ENCODE results near the gene EDN2. TPM values are rescaled to one million over a fixed set of nuclear protein-coding genes. Genes with fewer than 3 reads are reported as not detected.

EDN2 gene
- total RNA-seq, 1 donor from 2014 or later = 3.5 TPM

DNA sequence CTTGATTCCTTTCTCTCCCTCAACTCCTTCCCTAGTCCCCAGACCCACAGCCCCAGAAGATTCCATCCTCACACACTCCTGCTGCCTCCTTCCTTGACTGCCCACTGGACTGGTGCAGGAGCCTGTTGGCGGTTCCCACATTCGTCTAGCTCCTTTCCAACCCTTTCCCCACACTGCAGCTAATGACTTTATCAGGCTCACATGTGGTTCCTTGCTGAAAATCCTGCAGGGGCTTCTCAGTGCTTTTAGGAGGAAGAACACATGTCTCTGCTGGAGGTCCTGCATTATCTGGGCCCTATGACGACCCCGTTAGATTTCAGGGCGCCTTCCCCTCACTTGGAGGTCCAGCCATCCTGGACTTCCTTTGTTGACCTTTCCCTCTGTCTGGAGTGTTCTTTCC is 50.2 kb downstream of the EDN2 start:
- H3K27ac Mint-ChIP-seq = peak overlapping the region; percentile 98
- no peak for DNase-seq (ENCODE audit: low spot score in 2 of 2, unreplicated experiment in 2 of 2)
- TF ChIP-seq, protein P1, sequence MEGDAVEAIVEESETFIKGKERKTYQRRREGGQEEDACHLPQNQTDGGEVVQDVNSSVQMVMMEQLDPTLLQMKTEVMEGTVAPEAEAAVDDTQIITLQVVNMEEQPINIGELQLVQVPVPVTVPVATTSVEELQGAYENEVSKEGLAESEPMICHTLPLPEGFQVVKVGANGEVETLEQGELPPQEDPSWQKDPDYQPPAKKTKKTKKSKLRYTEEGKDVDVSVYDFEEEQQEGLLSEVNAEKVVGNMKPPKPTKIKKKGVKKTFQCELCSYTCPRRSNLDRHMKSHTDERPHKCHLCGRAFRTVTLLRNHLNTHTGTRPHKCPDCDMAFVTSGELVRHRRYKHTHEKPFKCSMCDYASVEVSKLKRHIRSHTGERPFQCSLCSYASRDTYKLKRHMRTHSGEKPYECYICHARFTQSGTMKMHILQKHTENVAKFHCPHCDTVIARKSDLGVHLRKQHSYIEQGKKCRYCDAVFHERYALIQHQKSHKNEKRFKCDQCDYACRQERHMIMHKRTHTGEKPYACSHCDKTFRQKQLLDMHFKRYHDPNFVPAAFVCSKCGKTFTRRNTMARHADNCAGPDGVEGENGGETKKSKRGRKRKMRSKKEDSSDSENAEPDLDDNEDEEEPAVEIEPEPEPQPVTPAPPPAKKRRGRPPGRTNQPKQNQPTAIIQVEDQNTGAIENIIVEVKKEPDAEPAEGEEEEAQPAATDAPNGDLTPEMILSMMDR (IDR thresholded peaks at IDR 0.05; ENCODE audit: unreplicated experiment) = no peak
- no peak overlapping the region for H3K4me3 Mint-ChIP-seq
- H3K4me1 Mint-ChIP-seq = peaks cover 78% of the 10 kb centered on the region
- no peaks in the 10 kb centered on the region for H3K9me3 Mint-ChIP-seq
- no peaks in the 10 kb centered on the region for H3K27me3 Mint-ChIP-seq (ENCODE audit: low read depth)
- H3K36me3 Mint-ChIP-seq = no peaks in the 10 kb centered on the region

GRCh38 chr1:41433501-41433900 is 51.0 kb downstream of the EDN2 start:
- TF ChIP-seq, protein P1 (IDR thresholded peaks at IDR 0.05; ENCODE audit: unreplicated experiment) = no peak
- Mint-ChIP-seq H3K9me3 (no peaks in the 10 kb centered on the region), H3K4me3 (no peak overlapping the region), H3K36me3 (no peaks in the 10 kb centered on the region), H3K27me3 (ENCODE audit: low read depth) (no peaks in the 10 kb centered on the region), H3K27ac (no peak overlapping the region), H3K4me1 (peaks cover 81% of the 10 kb centered on the region)
- no peak for DNase-seq (ENCODE audit: low spot score in 2 of 2, unreplicated experiment in 2 of 2)

DNA sequence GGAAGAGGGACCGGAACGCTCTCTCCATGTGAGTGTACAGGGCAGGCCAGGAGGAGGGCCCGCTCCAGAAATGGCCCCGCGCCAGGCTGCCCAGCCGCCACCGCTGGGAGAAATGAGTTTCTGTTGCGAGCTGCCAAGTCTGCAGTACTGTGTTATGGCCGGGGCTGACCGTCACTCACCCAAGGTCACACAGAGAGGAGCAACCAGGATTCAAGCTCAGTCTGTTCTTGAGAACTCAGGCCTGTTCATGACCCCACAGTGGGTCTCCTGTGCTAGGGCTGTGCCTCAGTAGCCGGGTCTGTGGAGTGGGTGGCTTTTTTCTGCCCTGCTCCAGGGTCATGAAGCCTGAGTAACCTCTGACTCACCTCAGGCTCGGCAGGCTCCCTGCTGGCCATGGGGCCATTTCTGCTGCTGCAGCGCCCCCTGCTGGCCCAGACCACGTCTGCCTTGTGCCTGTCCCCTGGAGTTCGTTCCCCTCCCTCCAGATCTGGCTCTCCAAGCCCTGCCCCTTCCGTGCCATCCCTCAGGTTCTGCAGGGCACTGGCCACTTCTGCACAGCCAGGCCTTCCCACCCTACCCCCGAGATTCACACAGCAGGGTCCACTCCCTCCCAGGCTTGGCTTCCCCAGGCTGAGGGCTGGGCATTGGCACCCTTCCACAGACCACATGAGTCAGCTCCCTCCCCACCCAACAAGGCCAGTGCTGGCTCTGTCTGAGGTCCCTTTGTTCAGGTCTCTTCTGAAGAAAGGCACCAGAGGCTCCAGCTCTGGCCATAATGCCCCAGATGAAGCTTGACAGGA is 51.8 kb downstream of the EDN2 start:
- Mint-ChIP-seq H3K36me3 (no peaks in the 10 kb centered on the region), H3K4me1 (peaks cover 84% of the 10 kb centered on the region), H3K27ac (peak overlapping the region; percentile 91), H3K9me3 (no peaks in the 10 kb centered on the region), H3K27me3 (ENCODE audit: low read depth) (no peaks in the 10 kb centered on the region), H3K4me3 (no peak overlapping the region)
- TF ChIP-seq, protein P1 (IDR thresholded peaks at IDR 0.05; ENCODE audit: unreplicated experiment) = peak; percentile 92
- DNase-seq (ENCODE audit: low spot score in 2 of 2, unreplicated experiment in 2 of 2) = peak; percentile 54 to 82

GRCh38 chr1:41431490-41432350 is 52.8 kb downstream of the EDN2 start:
- Mint-ChIP-seq H3K9me3 (no peaks in the 10 kb centered on the region), H3K36me3 (no peaks in the 10 kb centered on the region), H3K4me1 (peaks cover 87% of the 10 kb centered on the region), H3K27ac (peak overlapping the region; percentile 80), H3K4me3 (no peak overlapping the region), H3K27me3 (ENCODE audit: low read depth) (no peaks in the 10 kb centered on the region)
- DNase-seq (ENCODE audit: low spot score in 2 of 2, unreplicated experiment in 2 of 2) = peak; percentile 50 to 56
- TF ChIP-seq, protein P1 (IDR thresholded peaks at IDR 0.05; ENCODE audit: unreplicated experiment) = no peak

GRCh38 chr1:41430582-41430981 is 53.9 kb downstream of the EDN2 start:
- Mint-ChIP-seq H3K4me3 (no peak overlapping the region), H3K9me3 (no peaks in the 10 kb centered on the region), H3K27me3 (ENCODE audit: low read depth) (no peaks in the 10 kb centered on the region), H3K36me3 (no peaks in the 10 kb centered on the region), H3K4me1 (peaks cover 76% of the 10 kb centered on the region), H3K27ac (no peak overlapping the region)
- TF ChIP-seq, protein P1 (IDR thresholded peaks at IDR 0.05; ENCODE audit: unreplicated experiment) = no peak
- no peak for DNase-seq (ENCODE audit: low spot score in 2 of 2, unreplicated experiment in 2 of 2)

Data from mesothelial cell of epicardium (in vitro differentiated cells).